Erythroblast (primary cell): Measurements from ENCODE around the gene CCK.

Experiments used
- DNase-seq, 2 experiments: peaks; one replicate each; lab custom pipeline; 2025; lab: John Stamatoyannopoulos, UW
- GATA1 ChIP-seq: IDR thresholded peaks from 2 replicates; pipeline ENCODE4 v1.6.1; 2011; ENCODE audit warnings: low read depth, mild to moderate bottlenecking, control low read depth, low read length, moderate library complexity
- POLR2A ChIP-seq: IDR thresholded peaks from 2 replicates; pipeline ENCODE4 v1.6.1; 2011; ENCODE audit warnings: mild to moderate bottlenecking, low read length

The CCK gene

GRCh38 chr3:42257007-42257406, 9.0 kb downstream of the CCK start:
- TF ChIP-seq POLR2A (no peak), GATA1 (no peak)
- no peak for DNase-seq

- no peak for DNase-seq
- TF ChIP-seq POLR2A (no peak), GATA1 (no peak)
Measured at GRCh38 chr3:42256135-42256819, 9.7 kb downstream of the CCK start.

GRCh38 chr3:42254566-42254965, 11.4 kb downstream of the CCK start:
- no peak for TF ChIP-seq GATA1
- no peak for TF ChIP-seq POLR2A
- no peak for DNase-seq

- no peak for DNase-seq
- TF ChIP-seq GATA1 (no peak), POLR2A (no peak)
Measured at GRCh38 chr3:42250761-42251160, 15.2 kb downstream of the CCK start.

GRCh38 chr3:42247576-42248027, 18.4 kb downstream of the CCK start:
- no peak for TF ChIP-seq POLR2A
- no peak for TF ChIP-seq GATA1
- peak; percentile 54 to 69 for DNase-seq

GRCh38 chr3:42246091-42246490, 19.9 kb downstream of the CCK start:
- TF ChIP-seq POLR2A, result no peak
- TF ChIP-seq GATA1, result no peak
- no peak for DNase-seq

- TF ChIP-seq GATA1 (no peak), POLR2A (no peak)
- DNase-seq, result no peak
Measured at GRCh38 chr3:42236611-42237010, 29.4 kb downstream of the CCK start.

GRCh38 chr3:42235532-42235931, 30.5 kb downstream of the CCK start:
- no peak for DNase-seq
- no peak for TF ChIP-seq POLR2A
- TF ChIP-seq GATA1, result no peak

- DNase-seq, result no peak
Measured at GRCh38 chr3:42230860-42231259, 35.1 kb downstream of the CCK start.

GRCh38 chr3:42229942-42230688, 35.9 kb downstream of the CCK start:
- peak; percentile 8 to 26 for DNase-seq
- TF ChIP-seq POLR2A (no peak), GATA1 (no peak)

More at GRCh38 chr3:42230860-42231259, 35.1 kb downstream of the CCK start:
- no peak for TF ChIP-seq POLR2A
- TF ChIP-seq GATA1, result no peak

- no peak for TF ChIP-seq GATA1
- TF ChIP-seq POLR2A, result no peak
- no peak for DNase-seq
Measured at GRCh38 chr3:42229266-42229941, 36.6 kb downstream of the CCK start.

GRCh38 chr3:42228796-42229195, 37.2 kb downstream of the CCK start:
- no peak for TF ChIP-seq GATA1
- TF ChIP-seq POLR2A, result no peak

GRCh38 chr3:42226470-42227425, 39.2 kb downstream of the CCK start:
- TF ChIP-seq POLR2A, result no peak
- TF ChIP-seq GATA1, result no peak
- no peak for DNase-seq

More at GRCh38 chr3:42228796-42229195, 37.2 kb downstream of the CCK start:
- no peak for DNase-seq
